Type B pancreatic cell (in vitro differentiated cells): ENCODE measurements around the gene ROR2. TPM values are rescaled to one million over a fixed set of nuclear protein-coding genes. Genes with fewer than 3 reads are reported as not detected.

ENCODE experiments used
- DNase-seq: peaks from one replicate; pipeline ENCODE4 v3.0.0; 2021; ENCODE audit warnings: mixed read lengths; ENCODE audit not compliant: unreplicated experiment; ENCODE audit errors: extremely low spot score
- H3K27ac Mint-ChIP-seq: 2 replicates; pipeline ENCODE4 v1.8.0; 2021; ENCODE audit warnings: mild to moderate bottlenecking, mixed read lengths
- H3K27me3 Mint-ChIP-seq: 2 replicates; pipeline ENCODE4 v1.8.0; 2021; ENCODE audit warnings: mixed read lengths
- H3K36me3 Mint-ChIP-seq: 2 replicates; pipeline ENCODE4 v1.8.0; 2021; ENCODE audit warnings: mixed read lengths
- H3K4me1 Mint-ChIP-seq: one replicate; pipeline ENCODE4 v1.8.0; 2021; ENCODE audit warnings: mixed read lengths; ENCODE audit not compliant: unreplicated experiment
- H3K4me3 Mint-ChIP-seq: 2 replicates; pipeline ENCODE4 v1.8.0; 2021; ENCODE audit warnings: mild to moderate bottlenecking, mixed read lengths
- H3K9me3 Mint-ChIP-seq: 2 replicates; pipeline ENCODE4 v1.8.0; 2021; ENCODE audit warnings: mixed read lengths
- CTCF ChIP-seq: fragments of 200-600 bp; sonication (generic); conservative IDR thresholded peaks from 2 replicates; pipeline ENCODE4 v1.5.0; 2021; ENCODE audit warnings: antibody characterized with exemption, mild to moderate bottlenecking
- total RNA-seq: library from RNA; stranded (reverse); gene quantifications from 2 replicates; pipeline ENCODE4 v1.2.1, GENCODE V29; 2021; ENCODE audit warnings: low replicate concordance

Gene ROR2
- total RNA-seq, 1 donor from 2014 or later, result 48.9 TPM

GRCh38 chr9:91760906-91761305 lies 189.1 kb downstream of the ROR2 start:
- Mint-ChIP-seq H3K27me3 (no peaks in the 10 kb centered on the region), H3K4me3 (no peak overlapping the region), H3K9me3 (peaks cover 4% of the 10 kb centered on the region), H3K27ac (no peak overlapping the region), H3K4me1 (peaks cover 9% of the 10 kb centered on the region), H3K36me3 (peaks cover 10% of the 10 kb centered on the region)
- DNase-seq, result no peak
- no peak for TF ChIP-seq CTCF

GRCh38 chr9:91758491-91758981 lies 191.5 kb downstream of the ROR2 start:
- Mint-ChIP-seq H3K36me3 (peaks cover 5% of the 10 kb centered on the region), H3K4me1 (peaks cover 9% of the 10 kb centered on the region), H3K9me3 (no peaks in the 10 kb centered on the region), H3K27ac (no peak overlapping the region), H3K27me3 (no peaks in the 10 kb centered on the region), H3K4me3 (peak overlapping the region; percentile 33)
- no peak for DNase-seq
- TF ChIP-seq CTCF, result peak; percentile 80

- Mint-ChIP-seq H3K27me3 (no peaks in the 10 kb centered on the region), H3K27ac (no peak overlapping the region), H3K36me3 (peaks cover 5% of the 10 kb centered on the region), H3K9me3 (no peaks in the 10 kb centered on the region), H3K4me3 (no peak overlapping the region), H3K4me1 (peaks cover 9% of the 10 kb centered on the region)
- DNase-seq, result no peak
- TF ChIP-seq CTCF, result no peak
Observed at GRCh38 chr9:91757782-91758181, 192.2 kb downstream of the ROR2 start.

GRCh38 chr9:91756510-91756780 lies 193.6 kb downstream of the ROR2 start:
- no peak overlapping the region for H3K4me3 Mint-ChIP-seq
- no peak for TF ChIP-seq CTCF
- H3K27ac Mint-ChIP-seq, result no peak overlapping the region
- H3K9me3 Mint-ChIP-seq, result no peaks in the 10 kb centered on the region
- H3K36me3 Mint-ChIP-seq, result peaks cover 5% of the 10 kb centered on the region
- DNase-seq, result no peak
- H3K4me1 Mint-ChIP-seq, result peaks cover 9% of the 10 kb centered on the region
- no peaks in the 10 kb centered on the region for H3K27me3 Mint-ChIP-seq

GRCh38 chr9:91755761-91756509 lies 194.1 kb downstream of the ROR2 start:
- Mint-ChIP-seq H3K36me3 (peaks cover 5% of the 10 kb centered on the region), H3K4me3 (no peak overlapping the region), H3K4me1 (peaks cover 9% of the 10 kb centered on the region), H3K9me3 (no peaks in the 10 kb centered on the region), H3K27me3 (no peaks in the 10 kb centered on the region), H3K27ac (no peak overlapping the region)
- TF ChIP-seq CTCF, result no peak
- DNase-seq, result no peak
